NCI-H524 (cell line): ENCODE results near the gene NEMP2.
A peak's percentile ranks its signal among the peaks of the same experiment; 100 is the strongest.

ENCODE experiments used
- DNase-seq, 2 experiments: peaks; one replicate each; lab custom pipeline; 2025; lab: John Stamatoyannopoulos, UW

NEMP2 gene

GRCh38 chr2:190534310-190535120 lies at the start of gene NEMP2:
NEMP2 (minus strand) TSS chr2:190534722; CDS start chr2:190534655, 67 bp downstream.
- peak; percentile 52 to 67 for DNase-seq

GRCh38 chr2:190583507-190584337 lies 49.2 kb upstream of the NEMP2 start:
- no peak for DNase-seq

GRCh38 chr2:190582736-190583506 lies 48.4 kb upstream of the NEMP2 start:
- no peak for DNase-seq

- no peak for DNase-seq
These were observed 47.5 kb upstream of the NEMP2 start for GRCh38 chr2:190582019-190582418.

DNA sequence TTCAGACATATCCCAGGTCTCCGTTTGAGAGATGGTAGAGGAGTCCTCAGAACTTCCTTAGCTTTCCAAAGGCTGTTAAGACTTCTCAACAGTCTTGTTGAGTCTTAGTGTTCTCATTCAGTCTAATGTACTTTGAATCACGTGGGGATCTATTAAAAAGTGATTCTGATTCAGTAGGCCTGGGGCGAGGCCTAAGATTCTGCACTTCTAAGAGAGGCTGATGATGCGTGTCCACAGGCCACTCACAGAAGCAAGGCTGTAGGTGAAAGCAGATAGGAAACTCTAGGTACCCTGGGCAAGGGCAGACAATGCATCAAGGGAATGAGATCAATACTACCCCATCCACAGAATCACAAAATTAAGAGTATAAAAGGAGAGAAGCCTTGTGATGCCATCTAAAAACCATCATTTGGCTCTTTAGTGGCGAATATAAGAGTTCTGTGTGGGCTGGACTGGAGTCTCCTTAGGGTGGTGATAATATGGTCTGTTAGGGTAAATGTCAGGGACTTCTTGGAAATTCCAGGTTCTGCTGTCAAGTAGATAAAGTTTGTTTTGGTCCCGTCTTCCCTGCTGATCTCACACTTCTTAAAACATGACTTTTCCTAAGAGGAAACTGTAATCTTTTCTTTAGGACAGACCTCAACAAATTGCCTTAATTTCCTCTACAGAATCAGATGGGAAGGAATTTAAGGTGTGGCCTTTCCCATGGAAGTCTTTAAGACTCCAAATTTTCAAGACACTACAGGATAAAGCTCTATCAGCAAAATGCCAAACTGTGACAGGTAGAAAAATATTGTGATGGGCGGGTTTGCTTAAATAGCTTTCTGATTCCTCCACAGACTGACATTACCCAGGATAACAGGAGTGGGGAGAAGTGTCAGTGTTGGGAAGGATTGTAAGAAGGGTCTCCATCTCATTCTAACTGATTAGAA lies 45.7 kb upstream of the NEMP2 start:
- DNase-seq: no peak

- no peak for DNase-seq
These were observed 44.5 kb upstream of the NEMP2 start for GRCh38 chr2:190579058-190579410.

GRCh38 chr2:190578158-190579057 lies 43.9 kb upstream of the NEMP2 start:
- DNase-seq: no peak

GRCh38 chr2:190576573-190576972 lies 42.1 kb upstream of the NEMP2 start:
- no peak for DNase-seq

GRCh38 chr2:190575263-190575662 lies 40.7 kb upstream of the NEMP2 start:
- DNase-seq: no peak

DNA sequence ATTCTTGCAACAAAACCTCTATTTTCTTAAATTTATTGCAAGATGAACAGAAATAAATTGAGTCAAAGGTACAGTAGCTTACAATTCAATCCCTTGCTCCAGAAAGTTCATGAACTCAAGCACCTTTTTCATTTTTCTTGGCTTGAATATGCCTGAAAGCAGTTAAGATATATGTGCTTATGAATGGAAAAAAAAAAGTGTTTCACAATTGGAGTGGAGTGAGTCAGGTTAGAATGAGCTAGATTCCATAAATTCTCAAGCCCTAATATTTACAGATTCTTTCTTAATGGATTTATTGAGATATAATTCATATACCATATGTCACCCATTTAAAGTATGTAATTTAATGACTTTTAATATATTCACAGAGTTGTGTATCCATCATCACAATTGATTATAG lies 39.6 kb upstream of the NEMP2 start:
- DNase-seq: no peak

DNA sequence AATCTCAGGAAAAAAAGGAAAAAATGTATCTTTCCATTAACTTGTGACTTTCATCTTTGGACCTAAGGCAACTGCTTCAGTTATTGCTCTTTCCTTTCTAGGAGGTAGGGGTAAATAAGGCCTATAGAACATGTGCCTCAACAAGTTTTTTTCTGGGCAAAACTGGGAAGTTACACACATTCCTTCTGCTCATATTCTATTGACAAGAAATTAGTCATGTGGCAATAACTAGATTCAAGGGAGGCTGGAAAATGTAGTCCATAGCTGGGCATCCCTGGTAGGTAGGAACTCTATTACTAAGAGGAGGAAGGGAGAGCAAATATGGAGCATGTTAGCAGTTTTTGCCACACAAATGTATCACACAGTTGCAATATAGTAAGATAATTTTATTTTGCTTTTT lies 37.7 kb upstream of the NEMP2 start:
- DNase-seq: no peak

DNA sequence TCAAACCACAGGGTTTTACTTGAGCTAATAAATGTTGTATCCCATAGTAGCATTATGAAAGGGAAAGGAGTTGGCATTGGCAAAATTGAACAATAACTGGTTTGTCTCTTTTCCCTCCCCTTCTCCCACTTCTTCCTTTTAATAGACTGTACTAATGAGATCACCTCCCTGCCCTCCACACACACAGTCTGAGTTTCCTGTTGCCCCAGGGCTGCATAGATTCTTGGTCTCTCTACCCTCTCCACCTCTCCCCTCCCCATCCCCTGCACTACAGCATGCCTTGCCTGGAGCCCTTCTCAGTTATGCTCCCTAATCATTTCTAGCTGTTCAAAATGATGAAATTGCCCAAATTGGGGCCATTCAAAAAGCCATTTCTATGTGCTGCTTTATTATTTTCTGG lies 37.2 kb upstream of the NEMP2 start:
- no peak for DNase-seq

GRCh38 chr2:190570871-190571270 lies 36.3 kb upstream of the NEMP2 start:
- DNase-seq: no peak

GRCh38 chr2:190569994-190570755 lies 35.7 kb upstream of the NEMP2 start:
- DNase-seq: no peak

DNA sequence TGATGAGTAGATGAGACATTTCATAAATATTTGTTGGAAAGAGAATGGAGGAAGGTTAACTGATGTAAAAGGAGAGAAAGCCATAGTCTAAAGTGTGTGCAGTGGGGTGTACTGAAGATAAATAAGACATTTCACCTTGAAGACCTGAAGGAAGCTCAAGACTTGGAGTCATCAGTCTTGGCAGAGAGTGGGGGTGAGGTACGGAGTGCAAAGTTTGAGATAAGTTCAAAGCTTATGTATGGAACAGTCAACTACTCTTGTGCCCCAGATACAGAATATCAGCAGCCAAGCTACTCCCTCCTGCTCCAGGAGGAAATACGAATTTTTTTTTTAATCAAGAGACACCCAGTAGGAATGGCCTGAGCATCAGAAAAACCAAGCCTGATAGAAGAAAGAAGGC lies 30.3 kb upstream of the NEMP2 start:
- no peak for DNase-seq

DNA sequence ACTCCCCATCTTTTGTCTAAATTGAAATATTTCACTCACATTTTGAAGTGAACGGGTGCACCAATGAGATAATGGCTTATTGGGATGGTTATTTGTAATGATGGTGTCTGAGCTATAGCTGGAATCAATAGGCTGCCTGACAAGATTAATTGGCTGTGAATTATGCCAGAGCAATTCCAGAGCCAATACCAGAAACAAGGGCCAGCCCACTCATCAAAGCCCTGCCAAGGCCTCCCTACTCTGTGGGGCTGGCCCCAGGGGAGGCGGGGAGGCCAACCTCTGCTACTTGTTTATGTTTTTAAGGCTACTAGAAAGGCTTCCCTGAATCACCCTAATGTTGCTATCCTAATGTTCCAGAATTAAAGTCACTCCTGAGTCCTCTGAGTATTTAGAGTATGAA lies 29.1 kb upstream of the NEMP2 start:
- DNase-seq: no peak

- DNase-seq: no peak
These were observed 28.6 kb upstream of the NEMP2 start for GRCh38 chr2:190563109-190563508.

DNA sequence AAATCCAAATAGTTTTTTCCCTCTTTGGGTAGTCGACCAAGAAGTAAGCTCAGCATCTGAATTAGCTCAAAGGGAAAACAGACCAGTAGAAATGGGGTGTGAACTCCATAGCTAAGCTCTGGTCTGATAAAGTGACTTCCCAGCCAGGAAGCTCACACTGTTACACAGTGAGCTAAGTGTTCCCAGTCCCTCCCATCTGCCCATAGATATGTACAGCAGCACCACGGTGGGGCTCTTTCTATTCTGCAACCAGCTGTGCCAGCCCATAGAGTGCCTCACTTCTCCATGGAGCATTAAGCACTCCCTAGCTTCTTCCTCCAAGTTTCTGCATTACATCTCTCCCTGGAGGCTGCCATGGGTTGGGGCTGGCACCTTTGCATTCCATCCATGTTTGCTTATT lies 27.6 kb upstream of the NEMP2 start:
- DNase-seq: peak; percentile 6 to 26

- no peak for DNase-seq
These were observed 26.6 kb upstream of the NEMP2 start for GRCh38 chr2:190561094-190561493.
